Measurements from ENCODE around the gene ESPNL.

Gene ESPNL

GRCh38 chr2:238087211-238087610, 12.9 kb upstream of the ESPNL start:
- no peak for DNase-seq (ENCODE audit: low read depth, low spot score)
- Histone ChIP-seq H3K36me3 (ENCODE audit: insufficient read depth, insufficient read length, low read length) (peaks cover 50% of the 10 kb centered on the region), H3K9me3 (ENCODE audit: insufficient read depth, low read length) (no peaks in the 10 kb centered on the region), H3K9ac (ENCODE audit: insufficient read length, low read depth) (no peak overlapping the region), H3K27me3 (ENCODE audit: insufficient read depth, insufficient read length) (no peaks in the 10 kb centered on the region), H3K4me1 (ENCODE audit: insufficient read depth, insufficient read length) (no peaks in the 10 kb centered on the region), H3K4me3 (ENCODE audit: insufficient read length, low read depth) (no peak overlapping the region)
- TF ChIP-seq YY1 (IDR thresholded peaks at IDR 0.05; ENCODE audit: insufficient read depth, insufficient read length) (no peak), SUZ12 (IDR thresholded peaks at IDR 0.05; ENCODE audit: extremely low read depth, insufficient read depth, insufficient read length) (no peak), ZNF274 (IDR thresholded peaks at IDR 0.05; ENCODE audit: low read depth, low read length) (no peak)

- Histone ChIP-seq H3K9me3 (ENCODE audit: insufficient read depth, low read length) (no peaks in the 10 kb centered on the region), H3K36me3 (ENCODE audit: insufficient read depth, insufficient read length, low read length) (peaks cover 34% of the 10 kb centered on the region)
- no peak for DNase-seq (ENCODE audit: low read depth, low spot score)
These were observed 9.3 kb upstream of the ESPNL start for GRCh38 chr2:238090887-238091286.

GRCh38 chr2:238091436-238092060, 8.6 kb upstream of the ESPNL start:
- Histone ChIP-seq H3K36me3 (ENCODE audit: insufficient read depth, insufficient read length, low read length) (peaks cover 33% of the 10 kb centered on the region), H3K4me1 (ENCODE audit: insufficient read depth, insufficient read length) (peaks cover 8% of the 10 kb centered on the region), H3K27me3 (ENCODE audit: insufficient read depth, insufficient read length) (no peaks in the 10 kb centered on the region), H3K4me3 (ENCODE audit: insufficient read length, low read depth) (no peak overlapping the region), H3K9ac (ENCODE audit: insufficient read length, low read depth) (no peak overlapping the region), H3K9me3 (ENCODE audit: insufficient read depth, low read length) (no peaks in the 10 kb centered on the region)
- TF ChIP-seq YY1 (IDR thresholded peaks at IDR 0.05; ENCODE audit: insufficient read depth, insufficient read length): no peak
- no peak for TF ChIP-seq SUZ12 (IDR thresholded peaks at IDR 0.05; ENCODE audit: extremely low read depth, insufficient read depth, insufficient read length)
- no peak for TF ChIP-seq ZNF274 (IDR thresholded peaks at IDR 0.05; ENCODE audit: low read depth, low read length)
- DNase-seq (ENCODE audit: low read depth, low spot score): no peak

More at GRCh38 chr2:238090887-238091286, 9.3 kb upstream of the ESPNL start:
- Histone ChIP-seq H3K4me3 (ENCODE audit: insufficient read length, low read depth) (no peak overlapping the region), H3K27me3 (ENCODE audit: insufficient read depth, insufficient read length) (no peaks in the 10 kb centered on the region), H3K4me1 (ENCODE audit: insufficient read depth, insufficient read length) (peaks cover 3% of the 10 kb centered on the region), H3K9ac (ENCODE audit: insufficient read length, low read depth) (no peak overlapping the region)
- TF ChIP-seq ZNF274 (IDR thresholded peaks at IDR 0.05; ENCODE audit: low read depth, low read length): no peak
- TF ChIP-seq YY1 (IDR thresholded peaks at IDR 0.05; ENCODE audit: insufficient read depth, insufficient read length): no peak
- TF ChIP-seq SUZ12 (IDR thresholded peaks at IDR 0.05; ENCODE audit: extremely low read depth, insufficient read depth, insufficient read length): no peak

- Histone ChIP-seq H3K27me3 (ENCODE audit: insufficient read depth, insufficient read length) (no peaks in the 10 kb centered on the region), H3K4me3 (ENCODE audit: insufficient read length, low read depth) (no peak overlapping the region), H3K9ac (ENCODE audit: insufficient read length, low read depth) (no peak overlapping the region), H3K4me1 (ENCODE audit: insufficient read depth, insufficient read length) (peaks cover 11% of the 10 kb centered on the region), H3K9me3 (ENCODE audit: insufficient read depth, low read length) (no peaks in the 10 kb centered on the region), H3K36me3 (ENCODE audit: insufficient read depth, insufficient read length, low read length) (peaks cover 32% of the 10 kb centered on the region)
- no peak for TF ChIP-seq SUZ12 (IDR thresholded peaks at IDR 0.05; ENCODE audit: extremely low read depth, insufficient read depth, insufficient read length)
- no peak for TF ChIP-seq YY1 (IDR thresholded peaks at IDR 0.05; ENCODE audit: insufficient read depth, insufficient read length)
- no peak for TF ChIP-seq ZNF274 (IDR thresholded peaks at IDR 0.05; ENCODE audit: low read depth, low read length)
- DNase-seq (ENCODE audit: low read depth, low spot score): no peak
These were observed 7.6 kb upstream of the ESPNL start for GRCh38 chr2:238092486-238093035.

- TF ChIP-seq SUZ12 (IDR thresholded peaks at IDR 0.05; ENCODE audit: extremely low read depth, insufficient read depth, insufficient read length) (no peak), ZNF274 (IDR thresholded peaks at IDR 0.05; ENCODE audit: low read depth, low read length) (no peak), YY1 (IDR thresholded peaks at IDR 0.05; ENCODE audit: insufficient read depth, insufficient read length) (no peak)
- Histone ChIP-seq H3K27me3 (ENCODE audit: insufficient read depth, insufficient read length) (no peaks in the 10 kb centered on the region), H3K9ac (ENCODE audit: insufficient read length, low read depth) (no peak overlapping the region), H3K36me3 (ENCODE audit: insufficient read depth, insufficient read length, low read length) (peaks cover 38% of the 10 kb centered on the region), H3K4me1 (ENCODE audit: insufficient read depth, insufficient read length) (peaks cover 16% of the 10 kb centered on the region), H3K4me3 (ENCODE audit: insufficient read length, low read depth) (no peak overlapping the region), H3K9me3 (ENCODE audit: insufficient read depth, low read length) (no peaks in the 10 kb centered on the region; the same call in 1 of the 2 replicates)
- no peak for DNase-seq (ENCODE audit: low read depth, low spot score)
These were observed 6.7 kb upstream of the ESPNL start for GRCh38 chr2:238093181-238094140.

GRCh38 chr2:238094438-238095022, 5.6 kb upstream of the ESPNL start:
- H3K27me3 ChIP-seq (ENCODE audit: insufficient read depth, insufficient read length): no peaks in the 10 kb centered on the region
- no peak overlapping the region for H3K9ac ChIP-seq (ENCODE audit: insufficient read length, low read depth)
- DNase-seq (ENCODE audit: low read depth, low spot score): no peak
- peaks cover 16% of the 10 kb centered on the region for H3K4me1 ChIP-seq (ENCODE audit: insufficient read depth, insufficient read length)
- H3K36me3 ChIP-seq (ENCODE audit: insufficient read depth, insufficient read length, low read length): peaks cover 37% of the 10 kb centered on the region
- no peak overlapping the region for H3K4me3 ChIP-seq (ENCODE audit: insufficient read length, low read depth)
- H3K9me3 ChIP-seq (ENCODE audit: insufficient read depth, low read length): no peaks in the 10 kb centered on the region; the same call in 1 of the 2 replicates
- no peak for TF ChIP-seq ZNF274 (IDR thresholded peaks at IDR 0.05; ENCODE audit: low read depth, low read length)
- TF ChIP-seq SUZ12 (IDR thresholded peaks at IDR 0.05; ENCODE audit: extremely low read depth, insufficient read depth, insufficient read length): no peak
- TF ChIP-seq YY1 (IDR thresholded peaks at IDR 0.05; ENCODE audit: insufficient read depth, insufficient read length): no peak

Measured in NT2/D1 (cell line).